Common myeloid progenitor, CD34-positive (primary cell): ENCODE measurements around the gene SUCLG2.

ENCODE experiments used
- CTCF ChIA-PET: fragments of 350-600 bp; sonication (Branson Sonifier 250); formaldehyde crosslinking; loops from one replicate; lab custom pipeline; 2021; ENCODE audit warnings: antibody characterized with exemption; lab: Charles Lee
- POLR2A ChIA-PET: fragments of 350-600 bp; sonication (Branson Sonifier 250); formaldehyde crosslinking; loops from one replicate; lab custom pipeline; 2021; ENCODE audit warnings: antibody characterized with exemption; lab: Charles Lee
- DNase-seq, 3 donors: peaks; one replicate each; pipeline versions ENCODE4 v3.0.0 to v3.0.0-alpha.2; 2013
- H3K27ac ChIP-seq, 2 experiments: 1 replicate in 1 of 2; 2 replicates in 1 of 2; pipeline ENCODE4 v1.7.0; 2013; ENCODE audit warnings: inconsistent platforms in 2 of 2, low read length in 2 of 2, mild to moderate bottlenecking in 2 of 2, low read depth in 1 of 2, moderate library complexity in 1 of 2; ENCODE audit not compliant: severe bottlenecking in 2 of 2, insufficient read depth in 1 of 2, poor library complexity in 1 of 2
- H3K27me3 ChIP-seq, 5 experiments: replicated peaks in 2 of 5; 1 replicate in 3 of 5; 2 replicates in 2 of 5; pipeline versions ENCODE4 v1.6.1 to v1.7.0; 2013; ENCODE audit warnings: low read length in 4 of 5, mild to moderate bottlenecking in 2 of 5, moderate library complexity in 2 of 5, inconsistent platforms in 1 of 5; ENCODE audit not compliant: insufficient read depth in 5 of 5, control insufficient read depth in 4 of 5
- H3K36me3 ChIP-seq, 4 experiments: 1 replicate in 2 of 4; 2 replicates in 2 of 4; pipeline versions ENCODE4 v1.6.1 to v1.7.0; 2013; ENCODE audit warnings: low read length in 3 of 4, control low read depth in 1 of 4, mild to moderate bottlenecking in 1 of 4; ENCODE audit not compliant: control insufficient read depth in 4 of 4, insufficient read depth in 4 of 4
- H3K4me1 ChIP-seq, 4 experiments: 1 replicate in 3 of 4; 2 replicates in 1 of 4; pipeline versions ENCODE4 v1.6.1 to v1.7.1; 2013; ENCODE audit warnings: low read length in 3 of 4, mild to moderate bottlenecking in 3 of 4, control low read depth in 1 of 4, inconsistent platforms in 1 of 4, moderate library complexity in 1 of 4; ENCODE audit not compliant: control insufficient read depth in 4 of 4, insufficient read depth in 4 of 4; ENCODE audit errors: control extremely low read depth in 1 of 4
- H3K4me3 ChIP-seq, 7 experiments: 1 replicate in 4 of 7; 2 replicates in 3 of 7; pipeline versions ENCODE4 v1.5.1 to v1.7.0; 2013; ENCODE audit warnings: mild to moderate bottlenecking in 7 of 7, low read length in 6 of 7, moderate library complexity in 6 of 7, inconsistent platforms in 2 of 7, low read depth in 2 of 7, control low read depth in 1 of 7; ENCODE audit not compliant: insufficient read depth in 4 of 7, control insufficient read depth in 1 of 7; ENCODE audit errors: extremely low read depth in 1 of 7
- H3K9me3 ChIP-seq, 5 experiments: 1 replicate in 4 of 5; 2 replicates in 1 of 5; pipeline versions ENCODE4 v1.6.1 to v1.7.1; 2013; ENCODE audit warnings: low read length in 4 of 5, mild to moderate bottlenecking in 2 of 5, inconsistent platforms in 1 of 5, low read depth in 1 of 5, moderate library complexity in 1 of 5; ENCODE audit not compliant: control insufficient read depth in 4 of 5, insufficient read depth in 2 of 5; ENCODE audit errors: control extremely low read depth in 1 of 5
- WGBS: methylation state at CpG from one replicate; pipeline ENCODE4 v1.1.5; 2013; ENCODE audit not compliant: insufficient coverage; 5-methylcytosine and 5-hydroxymethylcytosine counted together

Gene SUCLG2

GRCh38 chr3:67644827-67645226 is 9.6 kb downstream of the SUCLG2 start:
- no peak overlapping the region for H3K27ac ChIP-seq
- POLR2A ChIA-PET = interaction anchor here (0.6 kb wide), 1 partner anchor 1094 kb away, joined by 3 read pairs; no protein-coding TSS in a partner anchor
- no peak for DNase-seq
- no peaks in the 10 kb centered on the region for H3K9me3 ChIP-seq
- peaks cover 0 to 49% (median under 1%) of the 10 kb centered on the region in 5 experiments for H3K27me3 ChIP-seq
- no peaks in the 10 kb centered on the region for H3K4me1 ChIP-seq
- no CpG with 5 or more reads among the region's 1 CpG for WGBS
- no peaks in the 10 kb centered on the region for H3K36me3 ChIP-seq
- H3K4me3 ChIP-seq = no peak overlapping the region
- CTCF ChIA-PET = no interaction called here

- no peak for DNase-seq
- no peak overlapping the region for H3K4me3 ChIP-seq
- no peaks in the 10 kb centered on the region for H3K36me3 ChIP-seq
- WGBS = no CpG with 5 or more reads among the region's 1 CpG
- H3K9me3 ChIP-seq = no peaks in the 10 kb centered on the region
- ChIA-PET CTCF (interaction anchor here (0.6 to 1.0 kb wide), 2 partner anchors 13 kb away, joined by 3 to 4 read pairs; no protein-coding TSS in a partner anchor), POLR2A (no interaction called here)
- no peaks in the 10 kb centered on the region for H3K4me1 ChIP-seq
- peaks cover 0 to 29% (median 0%) of the 10 kb centered on the region in 5 experiments for H3K27me3 ChIP-seq
- H3K27ac ChIP-seq = no peak overlapping the region
Measured at GRCh38 chr3:67642734-67643133, 11.7 kb downstream of the SUCLG2 start.

GRCh38 chr3:67642190-67642589 is 12.2 kb downstream of the SUCLG2 start:
- ChIA-PET POLR2A (no interaction called here), CTCF (interaction anchor here (0.6 to 1.0 kb wide), 2 partner anchors 13 kb away, joined by 3 to 4 read pairs; no protein-coding TSS in a partner anchor)
- Histone ChIP-seq H3K9me3 (no peaks in the 10 kb centered on the region), H3K27ac (no peak overlapping the region), H3K4me1 (no peaks in the 10 kb centered on the region), H3K36me3 (no peaks in the 10 kb centered on the region), H3K4me3 (no peak overlapping the region), H3K27me3 (peaks cover 0 to 27% (median 0%) of the 10 kb centered on the region in 5 experiments)
- 100% methylated on average over 3 of the region's 4 CpGs for WGBS
- no peak for DNase-seq

- Histone ChIP-seq H3K36me3 (no peaks in the 10 kb centered on the region), H3K9me3 (no peaks in the 10 kb centered on the region), H3K27me3 (peaks cover 0 to 20% (median 0%) of the 10 kb centered on the region in 5 experiments), H3K27ac (no peak overlapping the region), H3K4me1 (no peaks in the 10 kb centered on the region), H3K4me3 (no peak overlapping the region)
- ChIA-PET POLR2A (no interaction called here), CTCF (no interaction called here)
- DNase-seq = no peak
- no CpG with 5 or more reads among the region's 3 CpGs for WGBS
Measured at GRCh38 chr3:67641451-67641850, 13.0 kb downstream of the SUCLG2 start.

- H3K4me3 ChIP-seq = no peak overlapping the region
- DNase-seq = no peak
- H3K27ac ChIP-seq = no peak overlapping the region
- H3K27me3 ChIP-seq = peaks cover 0 to 26% (median 0%) of the 10 kb centered on the region in 5 experiments
- no peaks in the 10 kb centered on the region for H3K4me1 ChIP-seq
- ChIA-PET CTCF (interaction anchor here (0.7 kb wide), 1 partner anchor 17 kb away, joined by 3 read pairs; no protein-coding TSS in a partner anchor), POLR2A (no interaction called here)
- no peaks in the 10 kb centered on the region for H3K9me3 ChIP-seq
- H3K36me3 ChIP-seq = no peaks in the 10 kb centered on the region
- WGBS = 93% methylated on average over 5 of the region's 6 CpGs
Measured at GRCh38 chr3:67640023-67640660, 14.3 kb downstream of the SUCLG2 start.

- Histone ChIP-seq H3K27ac (no peak overlapping the region), H3K4me3 (no peak overlapping the region), H3K9me3 (no peaks in the 10 kb centered on the region), H3K27me3 (peaks cover 0 to 17% (median 0%) of the 10 kb centered on the region in 5 experiments), H3K36me3 (no peaks in the 10 kb centered on the region), H3K4me1 (no peaks in the 10 kb centered on the region)
- CTCF ChIA-PET = interaction anchor here (1.2 kb wide), 1 partner anchor 58 kb away, joined by 3 read pairs; no protein-coding TSS in a partner anchor
- 100% methylated on average over 2 of the region's 4 CpGs for WGBS
- no peak for DNase-seq
- POLR2A ChIA-PET = no interaction called here
Measured at GRCh38 chr3:67637255-67637900, 17.0 kb downstream of the SUCLG2 start.

- Histone ChIP-seq H3K27ac (no peak overlapping the region), H3K27me3 (peaks cover 0 to 12% (median 0%) of the 10 kb centered on the region in 5 experiments), H3K4me3 (no peak overlapping the region), H3K9me3 (no peaks in the 10 kb centered on the region), H3K4me1 (no peaks in the 10 kb centered on the region), H3K36me3 (no peaks in the 10 kb centered on the region)
- POLR2A ChIA-PET = no interaction called here
- WGBS = 100% methylated on average over 2 of the region's 2 CpGs
- CTCF ChIA-PET = no interaction called here
- no peak for DNase-seq
Measured at GRCh38 chr3:67635806-67636205, 18.6 kb downstream of the SUCLG2 start.
